ENCODE data around the gene EHD2. TPM values are rescaled to one million over a fixed set of nuclear protein-coding genes. Genes with fewer than 3 reads are reported as not detected.
A peak's percentile ranks its signal among the peaks of the same experiment; 100 is the strongest.

The EHD2 gene
- total RNA-seq, 1 experiment from 2014 or later = 60.5 TPM

- DNase-seq (ENCODE audit: low read depth, low spot score) (no peak), ATAC-seq (no peak)
- ChIA-PET POLR2A (no interaction called here), RAD21 (ENCODE audit: low non-redundant PET in 1 of 2, low total read pairs in 2 of 2, uncharacterized antibody in 2 of 2, unreplicated experiment in 2 of 2) (no interaction called here), CTCF (no interaction called here)
- Histone ChIP-seq H4K20me1 (ENCODE audit: insufficient read depth) (no peaks in the 10 kb centered on the region), H3K9ac (ENCODE audit: low read length) (no peak overlapping the region), H3K79me2 (ENCODE audit: insufficient read depth, low read length) (peaks cover 19% of the 10 kb centered on the region; the same call in 1 of the 2 replicates), H3K4me2 (ENCODE audit: low read length) (0 out of 2 replicates have a peak overlapping the region, but pooled peaks have one; percentile 11), H3K36me3 (ENCODE audit: control insufficient read depth in 1 of 2, insufficient read depth in 2 of 2, low read length in 2 of 2) (no peaks in the 10 kb centered on the region), H3K4me1 (ENCODE audit: control insufficient read depth in 1 of 2, insufficient read depth in 2 of 2, low read length in 2 of 2) (peaks cover 10 to 44% of the 10 kb centered on the region in 2 experiments; a peak in 3 of 4 replicates), H3K4me3 (replicated peaks in 1 of 2; ENCODE audit: low read depth in 1 of 2, low read length in 2 of 2) (no peak overlapping the region), H3K27ac (ENCODE audit: low read depth, low read length) (no peak overlapping the region), H3K9me2 (ENCODE audit: insufficient read depth) (no peaks in the 10 kb centered on the region), H3K27me3 (ENCODE audit: insufficient read depth, low read length) (no peaks in the 10 kb centered on the region), H3K9me3 (ENCODE audit: control insufficient read depth in 1 of 2, insufficient read depth in 1 of 2, low read depth in 1 of 2, low read length in 2 of 2) (no peaks in the 10 kb centered on the region), H2AFZ (ENCODE audit: low read depth, low read length, poor library complexity, severe bottlenecking) (no peak overlapping the region)
- no peak for TF ChIP-seq MAX (IDR thresholded peaks at IDR 0.05)
- TF ChIP-seq FOSL1 (IDR thresholded peaks at IDR 0.05; ENCODE audit: low read depth) = no peak
- no peak for TF ChIP-seq RAD21 (IDR thresholded peaks at IDR 0.05; ENCODE audit: low read depth)
- no peak for TF ChIP-seq SP1 (IDR thresholded peaks at IDR 0.05; ENCODE audit: low read depth)
- no peak for TF ChIP-seq CTCF (IDR thresholded peaks at IDR 0.05 in 2 of 3, conservative IDR thresholded peaks at IDR 0.05 in 1 of 3; ENCODE audit: borderline replicate concordance in 1 of 3, insufficient read depth in 1 of 3, low read depth in 2 of 3, low read length in 2 of 3)
- no peak for TF ChIP-seq EGR1 (IDR thresholded peaks at IDR 0.05; ENCODE audit: low read depth)
- no peak for TF ChIP-seq POLR2A (IDR thresholded peaks at IDR 0.05; ENCODE audit: borderline replicate concordance, extremely low read depth, insufficient read depth, insufficient read length)
- TF ChIP-seq REST (IDR thresholded peaks at IDR 0.05; ENCODE audit: low read depth) = no peak
- no peak for TF ChIP-seq POLR2AphosphoS5 (IDR thresholded peaks at IDR 0.05; ENCODE audit: low read depth, low read length)
- TF ChIP-seq ZFX (IDR thresholded peaks at IDR 0.05) = no peak
- TF ChIP-seq, protein P1, sequence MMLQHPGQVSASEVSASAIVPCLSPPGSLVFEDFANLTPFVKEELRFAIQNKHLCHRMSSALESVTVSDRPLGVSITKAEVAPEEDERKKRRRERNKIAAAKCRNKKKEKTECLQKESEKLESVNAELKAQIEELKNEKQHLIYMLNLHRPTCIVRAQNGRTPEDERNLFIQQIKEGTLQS (IDR thresholded peaks at IDR 0.05) = no peak
- TF ChIP-seq ZNF274 (IDR thresholded peaks at IDR 0.05; ENCODE audit: low read depth, low read length) = no peak
- TF ChIP-seq CBX3 (IDR thresholded peaks at IDR 0.05; ENCODE audit: low read depth) = no peak
- no peak for TF ChIP-seq EZH2phosphoT487 (IDR thresholded peaks at IDR 0.05; ENCODE audit: borderline replicate concordance)
- TF ChIP-seq TCF7L2 (IDR thresholded peaks at IDR 0.05; ENCODE audit: borderline replicate concordance, extremely low read depth, insufficient read depth, insufficient read length) = no peak
- no peak for TF ChIP-seq ELF1 (IDR thresholded peaks at IDR 0.05; ENCODE audit: borderline replicate concordance, low read depth)
- no peak for TF ChIP-seq JUND (IDR thresholded peaks at IDR 0.05)
- TF ChIP-seq EZH2 (IDR thresholded peaks at IDR 0.05) = no peak
- no peak for TF ChIP-seq CEBPB (IDR thresholded peaks at IDR 0.05; ENCODE audit: low read depth)
- intact Hi-C loops (cut with micrococcal nuclease) = no loop called here
- BruUV-seq (replicated peaks) = no TSS peak
Observed at GRCh38 chr19:47663435-47663910, 49.7 kb upstream of the EHD2 start.

Data from HCT116 (cell line).